Activated T-helper 2 cell treated with anti-CD3 and anti-CD28 coated beads, Interferon-gamma antibody, Interleukin-2, Interleukin-4, amounts not matched to agents 10 μg/mL and 5 μg/mL and 100 μg/mL, durations not matched to agents 14 hours and 24 hours and 36 hours (primary cell): ENCODE data around the gene TP53TG5. TPM values are rescaled to one million over a fixed set of nuclear protein-coding genes. Genes with fewer than 3 reads are reported as not detected.

Experiments used
- DNase-seq: peaks from one replicate; pipeline ENCODE4 v3.0.0; 2021; ENCODE audit warnings: low spot score
- H3K27ac Mint-ChIP-seq: one replicate; pipeline ENCODE4 v1.8.0; 2021; ENCODE audit warnings: mixed read lengths
- H3K27me3 Mint-ChIP-seq: one replicate; pipeline ENCODE4 v1.8.0; 2021; ENCODE audit warnings: low read depth, mixed read lengths
- H3K36me3 Mint-ChIP-seq: one replicate; pipeline ENCODE4 v1.8.0; 2021; ENCODE audit warnings: low read depth, mixed read lengths
- H3K4me1 Mint-ChIP-seq: one replicate; pipeline ENCODE4 v1.8.0; 2021; ENCODE audit warnings: low read depth, mixed read lengths
- H3K4me3 Mint-ChIP-seq: one replicate; pipeline ENCODE4 v1.8.0; 2021; ENCODE audit warnings: low read depth, mild to moderate bottlenecking, moderate library complexity, mixed read lengths
- H3K9me3 Mint-ChIP-seq: one replicate; pipeline ENCODE4 v1.8.0; 2021; ENCODE audit warnings: mixed read lengths
- intact Hi-C: fragments of 100-400 bp; cut with micrococcal nuclease; formaldehyde crosslinking; loops from one replicate; pipeline ENCODE4 v1.15.1; 2023
- total RNA-seq: library from RNA; stranded (reverse); gene quantifications from 2 replicates; pipeline ENCODE4 v1.2.3, GENCODE V29; 2022

TP53TG5 gene
- total RNA-seq, 1 donor from 2014 or later = not detected

GRCh38 chr20:45345104-45345936, 32.8 kb downstream of the TP53TG5 start:
- intact Hi-C loops = no loop called here
- H3K4me1 Mint-ChIP-seq = peaks cover 64% of the 10 kb centered on the region
- H3K27me3 Mint-ChIP-seq = no peaks in the 10 kb centered on the region
- H3K36me3 Mint-ChIP-seq = peaks cover 54% of the 10 kb centered on the region
- peak overlapping the region; percentile 42 for H3K27ac Mint-ChIP-seq
- DNase-seq = no peak
- no peaks in the 10 kb centered on the region for H3K9me3 Mint-ChIP-seq
- peak overlapping the region; percentile 87 for H3K4me3 Mint-ChIP-seq

GRCh38 chr20:45344168-45344860, 33.8 kb downstream of the TP53TG5 start:
- DNase-seq = no peak
- intact Hi-C loops = no loop called here
- H3K27ac Mint-ChIP-seq = no peak overlapping the region

GRCh38 chr20:45343532-45344167, 34.5 kb downstream of the TP53TG5 start:
- Mint-ChIP-seq H3K27me3 (no peaks in the 10 kb centered on the region), H3K27ac (no peak overlapping the region), H3K36me3 (peaks cover 69% of the 10 kb centered on the region), H3K4me3 (no peak overlapping the region), H3K4me1 (peaks cover 58% of the 10 kb centered on the region), H3K9me3 (no peaks in the 10 kb centered on the region)
- intact Hi-C loops = no loop called here
- DNase-seq = no peak

More at GRCh38 chr20:45344168-45344860, 33.8 kb downstream of the TP53TG5 start:
- Mint-ChIP-seq H3K9me3 (no peaks in the 10 kb centered on the region), H3K4me3 (peak overlapping the region; percentile 87), H3K4me1 (peaks cover 59% of the 10 kb centered on the region), H3K27me3 (no peaks in the 10 kb centered on the region), H3K36me3 (peaks cover 64% of the 10 kb centered on the region)

- Mint-ChIP-seq H3K27ac (no peak overlapping the region), H3K27me3 (no peaks in the 10 kb centered on the region), H3K4me3 (no peak overlapping the region), H3K4me1 (peaks cover 55% of the 10 kb centered on the region), H3K9me3 (no peaks in the 10 kb centered on the region), H3K36me3 (peaks cover 71% of the 10 kb centered on the region)
- DNase-seq = no peak
- intact Hi-C loops = no loop called here
Measured at GRCh38 chr20:45342855-45343531, 35.1 kb downstream of the TP53TG5 start.

GRCh38 chr20:45341939-45342854, 35.9 kb downstream of the TP53TG5 start:
- Mint-ChIP-seq H3K9me3 (no peaks in the 10 kb centered on the region), H3K36me3 (peaks cover 72% of the 10 kb centered on the region), H3K4me3 (peak overlapping the region; percentile 5), H3K27ac (no peak overlapping the region), H3K4me1 (peaks cover 52% of the 10 kb centered on the region), H3K27me3 (no peaks in the 10 kb centered on the region)
- intact Hi-C loops = no loop called here
- no peak for DNase-seq

GRCh38 chr20:45341579-45341938, 36.6 kb downstream of the TP53TG5 start:
- Mint-ChIP-seq H3K4me3 (no peak overlapping the region), H3K27me3 (no peaks in the 10 kb centered on the region), H3K27ac (no peak overlapping the region), H3K36me3 (peaks cover 71% of the 10 kb centered on the region), H3K4me1 (peaks cover 51% of the 10 kb centered on the region), H3K9me3 (no peaks in the 10 kb centered on the region)
- intact Hi-C loops = no loop called here
- DNase-seq = no peak

GRCh38 chr20:45340951-45341350, 37.2 kb downstream of the TP53TG5 start:
- Mint-ChIP-seq H3K9me3 (no peaks in the 10 kb centered on the region), H3K27ac (no peak overlapping the region)
- no peak for DNase-seq

GRCh38 chr20:45340236-45340847, 37.8 kb downstream of the TP53TG5 start:
- intact Hi-C loops = no loop called here
- H3K4me3 Mint-ChIP-seq = no peak overlapping the region
- peaks cover 39% of the 10 kb centered on the region for H3K4me1 Mint-ChIP-seq
- no peak overlapping the region for H3K27ac Mint-ChIP-seq
- H3K36me3 Mint-ChIP-seq = peaks cover 70% of the 10 kb centered on the region
- no peaks in the 10 kb centered on the region for H3K27me3 Mint-ChIP-seq
- no peak for DNase-seq
- H3K9me3 Mint-ChIP-seq = no peaks in the 10 kb centered on the region

More at GRCh38 chr20:45340951-45341350, 37.2 kb downstream of the TP53TG5 start:
- intact Hi-C loops = no loop called here
- Mint-ChIP-seq H3K27me3 (no peaks in the 10 kb centered on the region), H3K36me3 (peaks cover 70% of the 10 kb centered on the region), H3K4me1 (peaks cover 45% of the 10 kb centered on the region), H3K4me3 (no peak overlapping the region)

- peaks cover 72% of the 10 kb centered on the region for H3K36me3 Mint-ChIP-seq
- DNase-seq = no peak
- H3K27me3 Mint-ChIP-seq = no peaks in the 10 kb centered on the region
- H3K4me1 Mint-ChIP-seq = peaks cover 34% of the 10 kb centered on the region
- no peaks in the 10 kb centered on the region for H3K9me3 Mint-ChIP-seq
- intact Hi-C loops = no loop called here
- H3K4me3 Mint-ChIP-seq = no peak overlapping the region
- H3K27ac Mint-ChIP-seq = no peak overlapping the region
Measured at GRCh38 chr20:45339799-45340198, 38.3 kb downstream of the TP53TG5 start.

- H3K27ac Mint-ChIP-seq = no peak overlapping the region
- no peak for DNase-seq
- H3K4me3 Mint-ChIP-seq = no peak overlapping the region
- intact Hi-C loops = no loop called here
- H3K36me3 Mint-ChIP-seq = peaks cover 67% of the 10 kb centered on the region
- no peaks in the 10 kb centered on the region for H3K9me3 Mint-ChIP-seq
- peaks cover 27% of the 10 kb centered on the region for H3K4me1 Mint-ChIP-seq
- H3K27me3 Mint-ChIP-seq = no peaks in the 10 kb centered on the region
Measured at GRCh38 chr20:45339084-45339483, 39.0 kb downstream of the TP53TG5 start.

- peaks cover 22% of the 10 kb centered on the region for H3K4me1 Mint-ChIP-seq
- intact Hi-C loops = no loop called here
- no peak for DNase-seq
- H3K27me3 Mint-ChIP-seq = no peaks in the 10 kb centered on the region
- H3K4me3 Mint-ChIP-seq = no peak overlapping the region
- no peak overlapping the region for H3K27ac Mint-ChIP-seq
- no peaks in the 10 kb centered on the region for H3K9me3 Mint-ChIP-seq
- H3K36me3 Mint-ChIP-seq = peaks cover 68% of the 10 kb centered on the region
Measured at GRCh38 chr20:45338121-45339030, 39.7 kb downstream of the TP53TG5 start.
